Stimulated activated CD8-positive, alpha-beta memory T cell treated with anti-CD3 and anti-CD28 coated beads, Interleukin-15, amount 100 ng/mL, for 24 hours (primary cell): ENCODE results near the gene ARV1.
"Not testable (repeated sequence)": the region's sequence is repeated elsewhere in the genome, so short reads cannot be mapped to it uniquely, and the experiment has no call there.

ENCODE experiments used
- DNase-seq: peaks from one replicate; pipeline ENCODE4 v3.0.0-alpha.2; 2020; ENCODE audit warnings: low read depth

Gene ARV1

DNA sequence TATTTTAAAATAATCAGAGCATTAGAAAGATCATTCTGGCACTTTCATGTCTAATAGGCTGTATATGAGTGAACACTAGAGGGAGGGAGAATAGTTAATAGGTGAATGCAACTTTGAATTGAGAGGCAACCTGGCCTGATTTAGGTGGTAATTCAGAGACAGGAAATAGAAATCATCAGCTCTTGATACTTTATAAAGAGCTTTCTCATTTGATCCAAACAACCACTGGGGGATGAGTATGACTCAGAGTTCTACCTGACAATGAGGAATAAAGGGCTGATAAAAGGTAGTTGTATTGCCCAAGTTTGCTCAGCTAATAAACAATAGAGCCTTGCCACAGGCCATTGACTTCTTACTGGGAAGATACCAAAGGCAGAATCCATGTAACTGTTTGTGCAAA, 66.4 kb downstream of the ARV1 start:
- no peak for DNase-seq

DNA sequence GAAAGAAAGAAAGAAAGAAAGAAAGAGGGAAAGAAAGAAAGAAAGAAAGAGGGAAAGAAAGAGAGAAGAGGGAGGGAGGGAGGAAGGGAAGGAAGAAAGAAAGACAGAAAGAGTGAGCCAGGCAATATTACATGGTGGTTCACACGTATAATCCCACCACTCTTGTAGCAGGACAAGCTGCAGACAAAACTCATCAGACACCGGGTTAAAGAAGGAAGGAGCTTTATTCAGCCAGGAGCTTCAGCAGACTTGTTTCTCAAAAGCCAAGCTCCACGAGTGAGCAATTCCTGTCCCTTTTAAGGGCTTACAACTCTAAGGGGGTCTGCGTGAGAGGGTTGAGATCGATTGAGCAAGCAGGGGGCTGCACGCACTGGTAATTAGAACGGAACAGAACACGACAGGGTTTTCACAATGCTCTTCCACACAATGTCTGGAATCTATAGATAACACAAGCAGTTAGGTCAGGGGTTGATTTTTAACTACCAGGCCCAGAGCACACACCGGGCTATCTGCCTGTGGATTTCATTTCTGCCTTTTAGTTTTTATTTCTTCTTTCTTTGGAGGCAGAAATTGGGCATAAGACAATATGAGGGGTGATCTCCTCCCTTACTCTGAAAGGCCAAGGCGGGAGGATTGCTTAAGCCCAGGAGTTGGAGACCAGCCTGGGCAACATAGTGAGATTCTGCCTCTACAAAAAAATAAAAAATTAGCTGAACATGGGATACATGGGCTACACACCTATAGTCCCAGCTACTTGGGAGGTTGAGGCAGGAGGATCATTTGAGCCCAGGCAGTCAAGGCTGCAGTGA, 67.2 kb downstream of the ARV1 start:
- DNase-seq, result not testable (repeated sequence)

DNA sequence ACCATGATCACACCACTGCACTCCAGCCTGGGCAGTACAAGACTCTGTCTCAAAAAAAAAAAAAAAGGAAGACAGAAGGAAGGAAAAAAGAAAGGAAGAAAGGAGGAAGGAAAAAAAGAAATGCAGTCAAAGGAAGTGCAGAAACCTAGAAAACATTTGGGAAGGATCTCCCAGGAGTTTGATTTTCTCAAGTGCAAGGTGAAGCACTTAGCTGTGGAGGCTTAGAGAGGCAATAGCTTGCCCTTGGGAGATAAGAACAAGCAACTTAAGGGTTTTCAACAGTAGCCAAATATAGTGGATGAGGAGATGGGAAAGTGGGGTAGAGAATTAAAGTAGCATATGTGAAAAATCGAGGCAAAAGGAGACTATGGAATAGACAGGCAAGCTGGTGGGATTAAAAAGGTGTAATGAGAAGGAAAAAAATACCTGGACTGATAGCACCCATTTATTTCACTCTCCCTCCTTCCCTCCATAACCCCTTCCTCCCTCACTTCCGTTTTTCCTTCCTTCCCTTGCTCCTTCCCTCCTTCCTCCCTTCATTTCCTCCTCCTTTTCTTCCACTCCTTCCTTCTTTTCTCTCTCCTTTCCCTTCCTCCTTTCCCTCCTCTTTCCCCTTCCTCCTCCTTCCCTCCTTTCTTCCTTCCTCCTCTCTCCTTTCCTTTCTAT, 68.0 kb downstream of the ARV1 start:
- DNase-seq, result no peak

DNA sequence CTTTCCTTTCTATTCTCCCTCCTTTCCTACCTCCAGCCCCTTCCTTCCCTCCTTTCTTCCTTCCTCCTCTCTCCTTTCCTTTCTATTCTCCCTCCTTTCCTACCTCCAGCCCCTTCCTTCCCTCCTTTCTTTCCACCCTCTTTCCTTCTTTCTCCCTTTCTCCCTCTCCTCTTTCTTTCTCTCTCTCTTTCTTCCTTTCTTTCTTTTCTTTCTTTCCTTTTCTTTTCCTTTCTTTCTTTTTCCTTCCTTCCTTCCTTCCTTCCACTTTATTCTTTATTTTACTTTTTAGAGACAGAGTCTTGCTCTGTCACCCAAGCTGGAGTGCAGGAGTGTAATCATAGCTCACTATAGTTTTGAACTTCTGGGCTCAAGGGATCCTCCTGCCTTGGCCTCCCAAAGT, 68.6 kb downstream of the ARV1 start:
- DNase-seq, result not testable (repeated sequence)

DNA sequence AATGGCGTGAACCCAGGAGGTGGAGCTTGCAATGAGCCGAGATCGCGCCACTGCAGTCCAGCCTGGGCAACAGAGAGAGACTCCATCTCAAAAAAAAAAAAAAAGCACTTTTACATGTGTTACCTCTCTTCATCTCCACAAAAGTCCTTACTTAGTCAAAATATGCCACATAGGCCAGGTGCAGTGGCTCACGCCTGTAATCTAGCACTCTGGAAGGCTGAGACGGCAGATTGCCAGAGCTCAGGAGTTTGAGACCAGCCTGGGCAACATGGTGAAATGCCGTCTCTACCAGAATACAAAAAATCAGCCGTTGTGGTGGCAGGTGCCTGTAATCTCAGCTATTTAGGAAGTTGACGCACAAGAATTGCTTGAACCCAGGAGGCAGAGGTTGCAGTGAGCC, 69.5 kb downstream of the ARV1 start:
- DNase-seq, result not testable (repeated sequence)

DNA sequence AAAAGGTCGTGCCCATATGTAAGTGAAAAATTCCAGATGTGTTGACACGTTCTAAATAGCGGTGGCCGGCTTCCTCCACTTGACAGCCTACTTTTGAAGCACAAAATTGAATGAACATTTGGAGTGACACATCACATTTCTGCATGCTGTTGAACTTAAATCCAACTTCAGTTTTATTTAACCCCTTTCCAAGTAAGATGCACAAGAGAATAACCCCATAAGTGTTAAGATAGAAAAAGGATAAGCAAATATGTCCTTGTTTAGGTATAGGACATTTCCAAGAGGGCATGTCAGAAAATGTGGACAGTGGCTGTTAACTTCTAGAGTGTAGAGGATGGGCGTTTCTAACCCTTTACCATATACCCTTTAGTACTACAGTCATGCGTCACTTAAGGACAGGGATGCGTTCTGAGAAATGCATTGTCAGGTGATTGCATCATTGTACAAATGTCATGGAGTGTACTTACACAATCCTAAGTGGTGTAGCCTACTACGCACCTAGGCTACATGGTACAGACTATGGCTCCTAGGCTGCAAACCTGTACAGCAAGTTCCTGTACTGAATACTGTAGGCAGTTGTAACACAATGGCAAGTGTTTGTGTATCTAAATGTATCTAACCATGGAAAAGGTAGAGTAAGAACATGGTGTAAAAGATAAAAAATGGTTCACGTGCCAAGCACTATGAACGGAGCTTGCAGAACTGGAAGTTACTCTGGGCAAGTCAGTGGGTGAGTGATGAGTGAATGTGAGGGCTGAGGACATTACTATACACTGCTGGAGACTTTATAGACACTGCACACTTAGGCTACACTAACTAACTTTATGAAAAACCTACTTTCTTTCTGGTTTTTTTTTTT, 70.5 kb downstream of the ARV1 start:
- no peak for DNase-seq
